GM21786 (cell line): ENCODE data around the gene VAT1L.

Experiments
- ATAC-seq: cut with Tn5 transposase; IDR thresholded peaks from one replicate; pipeline ENCODE4 v1.9.1; 2021; ENCODE audit not compliant: unreplicated experiment

Gene VAT1L

DNA sequence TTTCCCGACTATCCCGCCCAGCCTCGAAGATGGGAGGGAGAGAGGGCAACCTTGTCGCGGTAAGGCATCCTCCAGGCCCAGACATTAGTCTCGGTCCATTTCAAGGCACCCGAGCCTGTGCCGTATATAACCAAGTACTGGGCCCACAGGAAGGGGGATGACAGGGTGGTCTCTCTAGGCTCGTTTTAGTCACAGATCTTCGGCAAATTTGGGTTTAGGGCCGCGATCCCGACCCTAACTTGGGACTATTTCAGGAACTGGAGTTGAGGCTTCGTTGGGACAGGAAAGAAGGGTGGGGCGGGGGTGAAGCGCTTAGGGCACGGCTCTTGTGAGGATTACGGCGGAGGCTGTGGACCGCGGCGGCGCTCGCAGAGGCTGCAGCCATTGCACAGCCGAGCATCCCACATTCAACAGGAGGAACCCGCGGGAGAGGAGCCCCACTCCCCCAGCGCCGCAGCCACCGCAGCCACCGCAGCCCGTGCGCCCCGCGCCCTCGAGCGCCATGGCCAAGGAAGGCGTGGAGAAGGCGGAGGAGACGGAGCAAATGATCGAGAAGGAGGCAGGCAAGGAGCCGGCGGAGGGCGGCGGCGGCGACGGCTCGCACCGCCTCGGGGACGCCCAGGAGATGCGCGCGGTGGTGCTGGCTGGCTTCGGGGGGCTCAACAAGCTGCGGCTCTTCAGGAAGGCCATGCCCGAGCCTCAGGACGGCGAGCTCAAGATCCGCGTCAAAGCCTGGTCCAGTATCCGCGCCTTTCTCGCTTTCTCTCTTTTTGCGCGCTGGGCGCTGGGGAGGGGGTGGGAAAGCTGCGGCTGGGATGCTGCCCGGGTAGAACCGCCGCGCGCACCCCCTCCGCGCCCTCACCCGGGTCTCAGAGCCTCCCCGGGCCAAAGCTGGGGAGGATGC lies at the start of gene VAT1L:
Gene VAT1L, plus strand, starts transcription at position 384 of the 904 bp plus-strand sequence. Its CDS starts 119 bp downstream, at position 503.
- ATAC-seq, result no peak

- ATAC-seq, result no peak
These were observed 49.4 kb upstream of the VAT1L start for GRCh38 chr16:77738706-77739558.

DNA sequence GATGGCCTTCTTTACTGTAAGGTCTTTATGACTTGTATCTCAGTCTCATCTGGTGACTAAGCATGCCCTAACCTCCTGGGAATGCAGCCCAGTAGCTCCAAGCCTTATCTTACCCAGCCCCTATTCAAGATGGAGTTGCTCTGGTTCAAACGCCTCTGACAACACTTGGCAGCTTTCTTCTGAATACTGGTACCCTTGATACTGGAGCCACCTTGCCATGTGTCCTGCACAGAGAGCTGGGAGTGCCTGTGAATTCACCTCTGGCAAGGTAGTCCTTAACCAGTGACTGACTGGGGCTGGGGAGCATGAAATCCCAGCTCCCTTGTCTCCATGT lies 48.8 kb upstream of the VAT1L start:
- no peak for ATAC-seq

DNA sequence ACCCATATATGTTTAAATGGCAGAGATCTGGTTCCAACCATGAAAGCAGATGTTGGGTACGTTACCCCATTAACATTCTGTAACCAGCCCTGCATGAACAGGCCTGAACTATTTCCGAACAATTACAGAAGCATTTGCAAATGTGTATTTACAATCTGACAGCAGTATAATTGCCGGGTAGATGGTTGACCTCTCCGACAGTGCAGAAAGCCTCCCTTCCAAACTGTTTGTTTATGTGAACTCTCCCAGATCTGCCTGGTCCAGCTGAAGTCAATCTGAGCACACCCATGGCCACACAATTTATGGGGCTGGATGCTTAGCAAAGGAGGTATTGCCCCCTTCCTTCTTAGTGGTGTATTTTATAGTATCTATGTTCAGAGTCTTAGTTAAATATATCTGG lies 44.2 kb upstream of the VAT1L start:
- no peak for ATAC-seq

DNA sequence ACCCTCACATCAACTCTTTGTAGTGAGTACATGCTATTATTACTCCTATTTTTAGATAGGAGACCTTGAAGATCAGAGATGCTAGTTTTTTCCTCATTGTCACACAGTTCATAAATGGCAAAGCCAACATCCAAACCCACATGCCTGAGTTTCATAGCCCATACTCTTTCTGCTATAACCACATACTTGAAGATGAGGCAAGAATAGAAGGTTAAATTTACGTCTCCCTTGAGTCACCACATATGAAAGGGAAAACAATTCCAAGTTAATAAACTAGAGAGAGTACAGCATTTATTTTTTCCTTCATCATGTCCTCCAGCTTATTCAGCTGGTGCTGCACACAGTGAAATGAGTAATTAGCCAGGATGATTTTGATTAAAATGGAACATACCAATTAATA lies 42.4 kb upstream of the VAT1L start:
- no peak for ATAC-seq

- no peak for ATAC-seq
These were observed 39.9 kb upstream of the VAT1L start for GRCh38 chr16:77748421-77749005.

DNA sequence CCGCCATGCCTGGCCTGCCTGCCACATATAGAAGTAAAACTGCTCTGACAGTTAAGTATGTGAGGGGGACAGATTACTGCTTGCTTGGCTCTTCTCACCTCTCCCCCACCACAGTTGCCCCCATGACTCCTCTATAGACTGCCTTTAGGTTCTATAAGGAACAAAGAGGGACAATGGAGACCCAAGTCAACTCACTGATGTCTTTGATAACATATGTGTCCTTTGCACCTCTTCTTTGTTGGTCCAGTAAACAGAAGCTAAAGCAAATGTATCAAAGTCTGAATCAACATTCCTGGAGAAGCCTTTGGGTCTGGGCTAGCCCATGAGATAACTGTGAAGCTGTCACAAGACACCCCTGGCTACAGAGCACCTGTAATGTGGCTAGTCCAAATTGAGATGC lies 38.9 kb upstream of the VAT1L start:
- no peak for ATAC-seq

DNA sequence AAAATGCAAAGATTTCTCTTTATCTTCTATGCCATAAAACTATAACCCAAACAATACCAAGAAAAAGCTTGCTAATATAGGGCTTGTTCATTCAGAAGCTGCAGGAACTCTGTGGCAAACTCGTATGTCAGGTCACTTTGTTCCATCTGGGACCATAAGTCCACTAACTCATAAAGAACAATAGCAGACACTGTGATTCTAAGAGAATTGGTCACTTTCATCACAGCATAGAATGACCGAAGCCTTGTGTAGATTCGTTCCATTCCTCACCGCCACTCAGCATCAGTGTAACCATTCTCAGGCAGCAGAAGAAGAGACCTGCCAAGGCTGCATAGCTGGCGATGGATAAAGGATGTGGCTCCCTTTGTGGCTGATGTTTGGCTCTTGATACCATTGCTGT lies 30.3 kb upstream of the VAT1L start:
- no peak for ATAC-seq

DNA sequence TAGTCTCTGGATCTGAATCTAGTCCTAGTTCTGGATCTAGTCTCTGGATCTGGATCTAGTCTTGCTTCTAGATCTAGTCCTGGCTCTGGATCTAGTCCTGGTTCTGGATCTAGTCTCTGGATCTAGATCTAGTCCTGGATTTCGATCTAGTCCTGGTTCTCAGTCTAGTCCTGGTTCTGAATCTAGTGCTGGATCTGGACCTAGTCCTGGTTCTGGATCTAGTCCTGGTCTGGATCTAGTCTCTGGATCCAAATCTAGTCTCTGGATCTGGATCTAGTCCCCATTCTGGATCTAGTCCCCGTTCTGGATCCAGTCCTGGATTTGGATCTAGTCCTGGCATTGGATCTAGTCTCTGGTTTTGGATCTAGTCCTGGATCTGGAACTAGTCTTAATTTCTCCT lies 29.9 kb upstream of the VAT1L start:
- no peak for ATAC-seq

DNA sequence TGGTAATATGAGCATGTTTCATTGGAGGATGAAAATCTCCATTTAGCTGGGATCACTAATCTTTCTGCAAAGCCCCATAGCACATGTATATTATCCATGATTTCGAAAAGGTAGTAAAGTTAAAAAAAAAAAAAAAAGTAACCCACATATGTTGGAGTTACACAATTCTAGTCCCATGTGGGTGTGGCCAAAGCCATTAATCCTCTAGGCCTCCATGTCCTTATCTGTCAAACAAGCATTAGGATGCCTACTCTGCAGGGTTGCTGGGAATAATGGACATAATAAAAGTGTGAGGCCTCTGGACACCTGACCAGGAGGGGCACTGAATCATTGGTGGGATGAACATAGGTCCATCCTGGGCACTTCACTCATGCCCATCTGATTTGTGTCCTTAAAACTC lies 29.2 kb upstream of the VAT1L start:
- no peak for ATAC-seq

DNA sequence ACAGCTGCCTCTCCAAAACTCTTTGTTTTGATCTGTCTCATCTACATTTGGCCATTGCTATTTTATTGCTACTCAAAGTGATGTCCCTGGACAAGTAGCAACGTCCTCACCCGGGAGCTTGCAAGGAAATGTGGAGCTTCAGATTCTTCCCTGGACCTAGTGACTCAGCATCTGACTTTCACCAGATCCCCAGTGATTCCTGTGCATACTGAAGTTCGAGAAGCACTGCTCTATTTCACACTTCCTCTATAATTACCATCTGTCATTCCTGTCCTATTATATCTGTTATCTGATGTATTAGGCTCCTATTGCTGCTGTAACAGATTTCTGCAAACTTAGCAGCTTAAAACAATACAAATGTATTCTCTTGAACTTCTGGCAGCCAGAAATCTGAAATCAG lies 28.5 kb upstream of the VAT1L start:
- no peak for ATAC-seq

- no peak for ATAC-seq
These were observed 27.6 kb upstream of the VAT1L start for GRCh38 chr16:77760800-77761199.

GRCh38 chr16:77761204-77761603 lies 27.2 kb upstream of the VAT1L start:
- ATAC-seq, result no peak

- ATAC-seq, result no peak
These were observed 26.1 kb upstream of the VAT1L start for GRCh38 chr16:77762262-77762661.

DNA sequence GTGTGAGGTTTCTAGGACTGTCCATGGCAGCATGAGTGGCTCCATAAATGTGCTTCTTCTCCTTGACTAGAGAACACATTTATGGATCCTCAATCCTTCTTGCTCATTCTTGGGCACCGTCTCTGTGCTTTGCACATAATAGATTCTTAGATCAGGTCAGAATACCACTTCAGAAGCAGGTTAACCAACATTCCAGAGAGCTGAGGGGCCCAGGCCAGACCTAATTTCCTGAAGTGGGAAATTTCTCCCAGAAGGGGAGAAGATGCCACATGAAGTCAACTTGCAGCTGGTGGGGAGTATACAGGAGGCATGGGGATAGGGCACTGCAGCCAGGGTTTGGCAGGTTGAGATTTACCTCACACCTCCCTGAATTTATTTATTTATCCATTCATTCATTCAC lies 24.4 kb upstream of the VAT1L start:
- ATAC-seq, result no peak

GRCh38 chr16:77767211-77767610 lies 21.2 kb upstream of the VAT1L start:
- no peak for ATAC-seq

DNA sequence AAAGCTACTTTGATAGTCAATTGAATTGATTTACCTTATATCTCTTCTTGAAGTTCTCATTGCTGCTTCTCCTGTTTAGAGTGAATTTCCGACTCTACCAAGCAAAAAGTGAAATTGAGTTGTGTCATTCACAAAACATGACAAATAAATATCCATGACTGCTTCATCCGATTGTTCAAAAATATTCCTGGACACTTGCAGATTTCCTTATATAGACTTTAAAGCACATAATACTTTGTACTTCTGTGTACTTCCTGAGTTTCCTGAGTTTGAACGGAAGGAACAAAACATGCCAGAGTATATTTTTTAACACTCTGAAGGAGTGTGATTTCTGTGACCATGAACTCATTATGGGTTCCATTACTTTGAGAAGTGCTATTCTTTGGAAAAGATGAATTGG lies 20.5 kb upstream of the VAT1L start:
- ATAC-seq, result no peak

GRCh38 chr16:77775911-77776909 lies 12.2 kb upstream of the VAT1L start:
- ATAC-seq, result no peak

DNA sequence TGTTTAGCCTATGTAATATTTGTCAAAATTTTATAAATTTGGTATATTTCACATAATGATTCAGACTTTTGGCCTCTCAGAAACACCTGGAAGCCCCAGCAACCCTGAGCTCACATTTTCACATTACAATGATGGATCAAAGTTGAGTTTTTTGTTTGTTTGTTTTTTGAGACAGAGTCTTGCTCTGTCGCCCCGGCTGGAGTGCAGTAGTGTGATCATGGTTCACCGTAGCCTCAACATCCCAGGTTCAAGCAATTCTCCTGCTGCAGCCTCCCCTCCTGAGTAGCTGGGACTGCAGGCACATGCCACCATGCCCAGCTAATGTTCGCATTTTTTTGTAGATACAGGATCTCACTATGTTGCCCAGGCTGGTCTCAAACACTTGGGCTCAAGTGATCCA lies 10.6 kb upstream of the VAT1L start:
- ATAC-seq, result no peak

GRCh38 chr16:77780378-77780837 lies 8.0 kb upstream of the VAT1L start:
- no peak for ATAC-seq
